ENCODE measurements around the gene CWH43. TPM values are rescaled to one million over a fixed set of nuclear protein-coding genes. Genes with fewer than 3 reads are reported as not detected.
A peak's percentile ranks its signal among the peaks of the same experiment; 100 is the strongest.
"Not testable (repeated sequence)": the region's sequence is repeated elsewhere in the genome, so short reads cannot be mapped to it uniquely, and the experiment has no call there.

The CWH43 gene
- total RNA-seq, 1 experiment from 2014 or later, result not detected

GRCh38 chr4:48967631-48968030 lies 18.4 kb upstream of the CWH43 start:
- in situ Hi-C loops (cut with HindIII; ENCODE audit: low pct_unique_long_range_greater_than_20kb, low sequenced_read_pairs), result no loop called here
- no peak for DNase-seq (ENCODE audit: low read depth, low spot score)

GRCh38 chr4:48968814-48969213 lies 17.3 kb upstream of the CWH43 start:
- in situ Hi-C loops (cut with HindIII; ENCODE audit: low pct_unique_long_range_greater_than_20kb, low sequenced_read_pairs), result no loop called here
- no peak for DNase-seq (ENCODE audit: low read depth, low spot score)

GRCh38 chr4:48970471-48970921 lies 15.6 kb upstream of the CWH43 start:
- peak; percentile 30 for DNase-seq (ENCODE audit: low read depth, low spot score)
- in situ Hi-C loops (cut with HindIII; ENCODE audit: low pct_unique_long_range_greater_than_20kb, low sequenced_read_pairs), result no loop called here

- DNase-seq (ENCODE audit: low read depth, low spot score), result no peak
- in situ Hi-C loops (cut with HindIII; ENCODE audit: low pct_unique_long_range_greater_than_20kb, low sequenced_read_pairs), result no loop called here
Observed at GRCh38 chr4:48974979-48975640, 11.0 kb upstream of the CWH43 start.

- DNase-seq (ENCODE audit: low read depth, low spot score), result no peak
- in situ Hi-C loops (cut with HindIII; ENCODE audit: low pct_unique_long_range_greater_than_20kb, low sequenced_read_pairs), result no loop called here
Observed at GRCh38 chr4:48976041-48976440, 10.0 kb upstream of the CWH43 start.

GRCh38 chr4:48979914-48980579 lies 6.0 kb upstream of the CWH43 start:
- in situ Hi-C loops (cut with HindIII; ENCODE audit: low pct_unique_long_range_greater_than_20kb, low sequenced_read_pairs), result no loop called here
- DNase-seq (ENCODE audit: low read depth, low spot score), result peak; percentile 15

GRCh38 chr4:48984005-48984404 lies 2.1 kb upstream of the CWH43 start:
- in situ Hi-C loops (cut with HindIII; ENCODE audit: low pct_unique_long_range_greater_than_20kb, low sequenced_read_pairs); DNase-seq (ENCODE audit: low read depth, low spot score): not testable (repeated sequence)

- no peak for DNase-seq (ENCODE audit: low read depth, low spot score)
- in situ Hi-C loops (cut with HindIII; ENCODE audit: low pct_unique_long_range_greater_than_20kb, low sequenced_read_pairs), result no loop called here
Observed at GRCh38 chr4:48985602-48985975, 486 bp upstream of the CWH43 start.

- DNase-seq (ENCODE audit: low read depth, low spot score), result no peak
- in situ Hi-C loops (cut with HindIII; ENCODE audit: low pct_unique_long_range_greater_than_20kb, low sequenced_read_pairs), result no loop called here
Observed at GRCh38 chr4:48986654-48987164, 634 bp downstream of the CWH43 start.

GRCh38 chr4:48989461-48990203 lies 3.6 kb downstream of the CWH43 start:
- DNase-seq (ENCODE audit: low read depth, low spot score), result no peak
- in situ Hi-C loops (cut with HindIII; ENCODE audit: low pct_unique_long_range_greater_than_20kb, low sequenced_read_pairs), result no loop called here

- DNase-seq (ENCODE audit: low read depth, low spot score), result no peak
- in situ Hi-C loops (cut with HindIII; ENCODE audit: low pct_unique_long_range_greater_than_20kb, low sequenced_read_pairs), result no loop called here
Observed at GRCh38 chr4:48991357-48991756, 5.3 kb downstream of the CWH43 start.

GRCh38 chr4:48997962-48998361 lies 11.9 kb downstream of the CWH43 start:
- no peak for DNase-seq (ENCODE audit: low read depth, low spot score)
- in situ Hi-C loops (cut with HindIII; ENCODE audit: low pct_unique_long_range_greater_than_20kb, low sequenced_read_pairs), result no loop called here

- DNase-seq (ENCODE audit: low read depth, low spot score), result no peak
- in situ Hi-C loops (cut with HindIII; ENCODE audit: low pct_unique_long_range_greater_than_20kb, low sequenced_read_pairs), result no loop called here
Observed at GRCh38 chr4:48998440-48998839, 12.4 kb downstream of the CWH43 start.

- no peak for DNase-seq (ENCODE audit: low read depth, low spot score)
- in situ Hi-C loops (cut with HindIII; ENCODE audit: low pct_unique_long_range_greater_than_20kb, low sequenced_read_pairs), result no loop called here
Observed at GRCh38 chr4:49000806-49001205, 14.7 kb downstream of the CWH43 start.

GRCh38 chr4:49002931-49003330 lies 16.9 kb downstream of the CWH43 start:
- no peak for DNase-seq (ENCODE audit: low read depth, low spot score)
- in situ Hi-C loops (cut with HindIII; ENCODE audit: low pct_unique_long_range_greater_than_20kb, low sequenced_read_pairs), result no loop called here

- in situ Hi-C loops (cut with HindIII; ENCODE audit: low pct_unique_long_range_greater_than_20kb, low sequenced_read_pairs), result no loop called here
- DNase-seq (ENCODE audit: low read depth, low spot score), result no peak
Observed at GRCh38 chr4:49018718-49019295, 32.7 kb downstream of the CWH43 start.

- DNase-seq (ENCODE audit: low read depth, low spot score), result peak; percentile 62
- in situ Hi-C loops (cut with HindIII; ENCODE audit: low pct_unique_long_range_greater_than_20kb, low sequenced_read_pairs), result no loop called here
Observed at GRCh38 chr4:49032440-49033161, 46.5 kb downstream of the CWH43 start.

GRCh38 chr4:49036528-49036927 lies 50.5 kb downstream of the CWH43 start:
- peak; percentile 40 for DNase-seq (ENCODE audit: low read depth, low spot score)
- in situ Hi-C loops (cut with HindIII; ENCODE audit: low pct_unique_long_range_greater_than_20kb, low sequenced_read_pairs), result no loop called here

Measured in SK-MEL-5 (cell line).